B cell (primary cell): ENCODE measurements around the gene GPR61. TPM values are rescaled to one million over a fixed set of nuclear protein-coding genes. Genes with fewer than 3 reads are reported as not detected.

Experiments
- ATAC-seq: fragments of 200-7000 bp; cut with Tn5 transposase; one replicate; pipeline ENCODE4 v1.10.0; 2021; ENCODE audit warnings: low read depth, mild to moderate bottlenecking, moderate number of reproducible peaks, moderate library complexity
- CTCF ChIA-PET: fragments of 350-600 bp; sonication (Branson Sonifier 250); formaldehyde crosslinking; loops from one replicate; lab custom pipeline; 2021; ENCODE audit warnings: antibody characterized with exemption, inconsistent platforms; lab: Charles Lee
- POLR2A ChIA-PET: fragments of 350-600 bp; sonication (Branson Sonifier 250); formaldehyde crosslinking; loops from one replicate; lab custom pipeline; 2021; ENCODE audit warnings: antibody characterized with exemption; lab: Charles Lee
- DNase-seq: peaks from one replicate; pipeline ENCODE4 v3.0.0; 2013
- H2AFZ ChIP-seq: 2 replicates; pipeline ENCODE4 v1.6.1; 2012; ENCODE audit warnings: mild to moderate bottlenecking, low read depth, low read length; ENCODE audit not compliant: insufficient read depth, poor library complexity, severe bottlenecking
- H3K27ac ChIP-seq, 2 donors: 1 replicate in 1 of 2; 2 replicates in 1 of 2; pipeline ENCODE4 v1.5.1; 2012 to 2013; ENCODE audit warnings: low read length in 2 of 2, mild to moderate bottlenecking in 2 of 2, moderate library complexity in 1 of 2
- H3K27me3 ChIP-seq, 4 experiments: fragments of 200-600 bp in 1 of 4; sonication (generic) in 1 of 4; replicated peaks in 1 of 4; 1 replicate in 2 of 4; 2 replicates in 2 of 4; pipeline versions ENCODE4 v1.6.1 to v1.7.0; 2013 to 2016; ENCODE audit warnings: low read length in 3 of 4, mild to moderate bottlenecking in 2 of 4, mixed read lengths in 1 of 4, moderate library complexity in 1 of 4; ENCODE audit not compliant: insufficient read depth in 4 of 4, control insufficient read depth in 3 of 4; ENCODE audit errors: control extremely low read depth in 1 of 4
- H3K36me3 ChIP-seq, 2 experiments: replicated peaks in 1 of 2; 1 replicate in 1 of 2; 2 replicates in 1 of 2; pipeline versions ENCODE4 v1.6.1 to v1.7.1; 2013; ENCODE audit warnings: low read length in 1 of 2; ENCODE audit not compliant: insufficient read depth in 2 of 2, control insufficient read depth in 1 of 2; ENCODE audit errors: control extremely low read depth in 1 of 2, extremely low read depth in 1 of 2
- H3K4me1 ChIP-seq, 2 donors: fragments of 200-600 bp in 1 of 2; sonication (generic) in 1 of 2; 1 replicate in 1 of 2; 2 replicates in 1 of 2; pipeline versions ENCODE4 v1.5.1 to v1.6.1; 2013 to 2017; ENCODE audit warnings: low read length in 2 of 2; ENCODE audit not compliant: control insufficient read depth in 2 of 2, insufficient read depth in 2 of 2
- H3K4me2 ChIP-seq: replicated peaks from 2 replicates; pipeline ENCODE3; 2012; ENCODE audit warnings: mild to moderate bottlenecking, low read depth, low read length; ENCODE audit not compliant: poor library complexity, severe bottlenecking
- H3K4me3 ChIP-seq, 5 experiments: fragments of 200-600 bp in 1 of 5; sonication (generic) in 1 of 5; 1 replicate in 3 of 5; 2 replicates in 2 of 5; pipeline versions ENCODE4 v1.5.1 to v1.7.0; 2011 to 2016; ENCODE audit warnings: low read length in 4 of 5, mild to moderate bottlenecking in 4 of 5, low read depth in 2 of 5, control low read depth in 1 of 5, moderate library complexity in 1 of 5; ENCODE audit not compliant: insufficient read depth in 1 of 5; ENCODE audit errors: control extremely low read depth in 1 of 5, extremely low read depth in 1 of 5
- H3K79me2 ChIP-seq: fragments of 200-600 bp; sonication (generic); one replicate; pipeline ENCODE4 v1.6.0; 2016; ENCODE audit warnings: low read length; ENCODE audit not compliant: control insufficient read depth, insufficient read depth
- H3K9ac ChIP-seq: fragments of 200-600 bp; sonication (generic); 2 replicates; pipeline ENCODE4 v1.6.1; 2017; ENCODE audit warnings: mild to moderate bottlenecking, low read length, moderate library complexity
- H3K9me3 ChIP-seq, 3 donors: one replicate each; pipeline versions ENCODE4 v1.6.1 to v1.7.1; 2013; ENCODE audit warnings: low read length in 2 of 3; ENCODE audit not compliant: control insufficient read depth in 2 of 3, insufficient read depth in 1 of 3; ENCODE audit errors: control extremely low read depth in 1 of 3
- H4K20me1 ChIP-seq: 2 replicates; pipeline ENCODE4 v1.6.0; 2012; ENCODE audit warnings: mild to moderate bottlenecking, low read length; ENCODE audit not compliant: insufficient read depth, control insufficient read depth, poor library complexity, severe bottlenecking
- H3K27ac Mint-ChIP-seq: one replicate; pipeline ENCODE4 v1.8.0; 2021; ENCODE audit warnings: mixed read lengths
- H3K27me3 Mint-ChIP-seq: one replicate; pipeline ENCODE4 v1.8.0; 2021; ENCODE audit warnings: mixed read lengths
- H3K4me1 Mint-ChIP-seq: one replicate; pipeline ENCODE4 v1.8.0; 2021; ENCODE audit warnings: mixed read lengths
- H3K4me3 Mint-ChIP-seq: one replicate; pipeline ENCODE4 v1.8.0; 2021; ENCODE audit warnings: mixed read lengths
- H3K9me3 Mint-ChIP-seq: one replicate; pipeline ENCODE4 v1.8.0; 2022; ENCODE audit warnings: mixed read lengths; ENCODE audit not compliant: insufficient read depth
- EZH2 ChIP-seq: IDR thresholded peaks from 2 replicates; pipeline ENCODE4 v1.6.1; 2012; ENCODE audit warnings: borderline replicate concordance, low read depth, mild to moderate bottlenecking, moderate library complexity, low read length; ENCODE audit not compliant: insufficient read depth, poor library complexity, severe bottlenecking
- WGBS: methylation state at CpG from one replicate; pipeline ENCODE4 v1.1.5; 2013; ENCODE audit warnings: missing lambda C conversion rate; ENCODE audit not compliant: insufficient coverage; 5-methylcytosine and 5-hydroxymethylcytosine counted together
- intact Hi-C: fragments of 100-400 bp; cut with micrococcal nuclease; formaldehyde crosslinking; loops from one replicate; pipeline ENCODE4 v1.10.0; 2022
- polyA plus RNA-seq: library from polyadenylated mRNA; depleted of rRNA; stranded (reverse); fragments of >200 nt; gene quantifications from 2 replicates; pipeline ENCODE4 v1.2.3, GENCODE V29; 2012
- total RNA-seq, 2 donors: library from RNA; stranded (reverse); fragments of 120-200 nt in 1 of 2; gene quantifications; 1 replicate in 1 of 2; 2 replicates in 1 of 2; pipeline versions ENCODE4 v1.2.3 to v1.2.4, GENCODE V29; 2013 to 2022
- TF ChIP-seq, protein P1 (sequence below): fragments of 200-600 bp; IDR thresholded peaks from one replicate; pipeline ENCODE4 v1.8.0; 2022; ENCODE audit warnings: antibody characterized with exemption, mild to moderate bottlenecking

GPR61 gene
- total and polyA plus RNA-seq, 2 donors (not counting 1 experiment from before 2014, with no cell fraction given), result not detected

DNA sequence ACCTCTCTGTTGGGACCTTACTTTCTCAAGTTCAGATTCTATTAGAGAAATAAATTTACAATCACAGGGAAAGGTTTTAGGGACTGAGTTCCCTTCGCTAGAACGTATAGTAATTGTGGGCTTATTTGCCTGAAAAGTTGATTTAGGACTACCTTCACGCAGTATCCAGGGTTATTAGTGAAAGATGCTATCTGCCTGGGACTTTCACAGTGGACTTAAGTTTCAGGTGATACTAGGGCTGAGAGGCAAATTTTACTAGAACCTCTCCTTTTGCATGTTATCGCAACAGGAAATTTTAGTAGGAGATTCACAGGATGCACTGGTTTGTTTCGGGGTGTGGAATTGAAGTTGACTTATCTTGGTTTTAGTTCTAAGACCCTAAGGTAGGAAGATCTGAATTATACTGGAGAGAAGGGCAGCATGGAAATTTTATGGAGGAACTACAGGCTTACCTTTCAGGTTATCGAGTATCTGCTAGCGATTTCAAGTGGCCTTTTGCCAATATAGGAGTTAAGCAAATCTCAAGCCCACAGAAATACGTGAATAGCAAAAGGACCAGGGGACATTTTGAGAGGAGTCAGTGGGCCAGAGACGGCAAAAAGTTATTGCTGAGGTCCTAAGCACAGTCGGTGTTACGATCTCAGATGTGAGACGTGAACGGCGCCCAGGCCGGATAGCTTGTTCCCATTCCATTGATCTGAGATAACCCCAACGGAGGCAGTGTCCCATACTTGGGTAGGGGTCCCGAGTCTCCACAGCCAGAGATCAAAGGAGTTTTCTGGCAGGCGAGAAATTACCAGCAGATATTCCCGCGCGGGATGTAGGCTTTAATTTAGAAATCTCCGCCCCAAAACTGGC is 8.0 kb downstream of the GPR61 start:
- intact Hi-C loops, result loop anchor here (1.0 to 2.0 kb wide), 10 partner anchors 15 to 487 kb away; partner anchors contain the start of genes AHCYL1, AMPD2, ATXN7L2 and CYB561D1
- Histone ChIP-seq H3K9me3 (no peaks in the 10 kb centered on the region), H3K9ac (peak overlapping the region; percentile 97), H4K20me1 (peaks cover 33% of the 10 kb centered on the region), H3K4me3 (peak overlapping the region; percentile 84 to 95 (median 92)), H3K27me3 (no peaks in the 10 kb centered on the region), H3K4me2 (peak overlapping the region; percentile 86), H3K27ac (peak overlapping the region; percentile 93 to 96), H3K4me1 (peaks cover 25 to 33% of the 10 kb centered on the region in 2 donors), H2AFZ (peak overlapping the region; percentile 68), H3K36me3 (peaks cover 0 to 2% of the 10 kb centered on the region in 2 experiments), H3K79me2 (peaks cover 62% of the 10 kb centered on the region)
- H3K4me3 Mint-ChIP-seq, result peak overlapping the region; percentile 99
- ChIA-PET POLR2A (interaction anchor here (0.7 to 1.7 kb wide), 12 partner anchors 22 to 487 kb away, joined by 3 to 10 read pairs (median 4); partner anchors contain the start of genes AHCYL1, AMPD2, ATXN7L2 and GNAT2), CTCF (interaction anchor here (0.9 to 7.8 kb wide), 28 partner anchors 10 to 487 kb away, joined by 3 to 276 read pairs (median 9); partner anchors contain the start of genes AHCYL1, AMPD2, CYB561D1 and GNAT2)
- H3K27me3 Mint-ChIP-seq, result peaks cover 3% of the 10 kb centered on the region
- TF ChIP-seq EZH2, result no peak
- TF ChIP-seq, protein P1, sequence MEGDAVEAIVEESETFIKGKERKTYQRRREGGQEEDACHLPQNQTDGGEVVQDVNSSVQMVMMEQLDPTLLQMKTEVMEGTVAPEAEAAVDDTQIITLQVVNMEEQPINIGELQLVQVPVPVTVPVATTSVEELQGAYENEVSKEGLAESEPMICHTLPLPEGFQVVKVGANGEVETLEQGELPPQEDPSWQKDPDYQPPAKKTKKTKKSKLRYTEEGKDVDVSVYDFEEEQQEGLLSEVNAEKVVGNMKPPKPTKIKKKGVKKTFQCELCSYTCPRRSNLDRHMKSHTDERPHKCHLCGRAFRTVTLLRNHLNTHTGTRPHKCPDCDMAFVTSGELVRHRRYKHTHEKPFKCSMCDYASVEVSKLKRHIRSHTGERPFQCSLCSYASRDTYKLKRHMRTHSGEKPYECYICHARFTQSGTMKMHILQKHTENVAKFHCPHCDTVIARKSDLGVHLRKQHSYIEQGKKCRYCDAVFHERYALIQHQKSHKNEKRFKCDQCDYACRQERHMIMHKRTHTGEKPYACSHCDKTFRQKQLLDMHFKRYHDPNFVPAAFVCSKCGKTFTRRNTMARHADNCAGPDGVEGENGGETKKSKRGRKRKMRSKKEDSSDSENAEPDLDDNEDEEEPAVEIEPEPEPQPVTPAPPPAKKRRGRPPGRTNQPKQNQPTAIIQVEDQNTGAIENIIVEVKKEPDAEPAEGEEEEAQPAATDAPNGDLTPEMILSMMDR, result no peak
- H3K9me3 Mint-ChIP-seq, result no peaks in the 10 kb centered on the region
- peaks cover 49% of the 10 kb centered on the region for H3K4me1 Mint-ChIP-seq
- H3K27ac Mint-ChIP-seq, result peak overlapping the region; percentile 99
- 0% methylated on average over 20 of the region's 22 CpGs for WGBS
- no peak for DNase-seq
- peak; percentile 6 for ATAC-seq
